ENCODE results near the gene GNG5.
"Not testable (repeated sequence)": the region's sequence is repeated elsewhere in the genome, so short reads cannot be mapped to it uniquely, and the experiment has no call there.

The GNG5 gene

GRCh38 chr1:84488107-84488506 is 18.3 kb downstream of the GNG5 start:
- no peak for DNase-seq

GRCh38 chr1:84481317-84481716 is 25.1 kb downstream of the GNG5 start:
- DNase-seq = no peak

GRCh38 chr1:84480650-84481049 is 25.7 kb downstream of the GNG5 start:
- no peak for DNase-seq

GRCh38 chr1:84479998-84480397 is 26.4 kb downstream of the GNG5 start:
- no peak for DNase-seq

- peak; percentile 67 for DNase-seq
Measured at GRCh38 chr1:84478876-84479868, 27.2 kb downstream of the GNG5 start, which contains the start of gene RPF1. RPF1 (plus strand) TSS chr1:84479266; CDS start chr1:84479282, 16 bp downstream.

GRCh38 chr1:84476225-84476624 is 30.2 kb downstream of the GNG5 start:
- no peak for DNase-seq

GRCh38 chr1:84467298-84467697 is 39.1 kb downstream of the GNG5 start:
- no peak for DNase-seq

- no peak for DNase-seq
Measured at GRCh38 chr1:84462118-84462517, 44.3 kb downstream of the GNG5 start.

GRCh38 chr1:84452436-84452835 is 53.9 kb downstream of the GNG5 start:
- DNase-seq = no peak

- no peak for DNase-seq
Measured at GRCh38 chr1:84450910-84451309, 55.5 kb downstream of the GNG5 start.

- DNase-seq = not testable (repeated sequence)
Measured at GRCh38 chr1:84448704-84449103, 57.7 kb downstream of the GNG5 start.

Measured in T-helper 9 cell (primary cell).